GM12872 (cell line): Measurements from ENCODE around the gene PAK1.

Experiments used
- CTCF ChIP-seq: IDR thresholded peaks from 3 replicates; pipeline ENCODE4 v1.5.1; 2011; ENCODE audit warnings: low read depth, mild to moderate bottlenecking, low read length, moderate library complexity; ENCODE audit not compliant: insufficient read depth

PAK1 gene

GRCh38 chr11:77287615-77288273, 186.2 kb downstream of the PAK1 start:
- TF ChIP-seq CTCF, result no peak

- no peak for TF ChIP-seq CTCF
Observed at GRCh38 chr11:77287136-77287535, 186.8 kb downstream of the PAK1 start.

DNA sequence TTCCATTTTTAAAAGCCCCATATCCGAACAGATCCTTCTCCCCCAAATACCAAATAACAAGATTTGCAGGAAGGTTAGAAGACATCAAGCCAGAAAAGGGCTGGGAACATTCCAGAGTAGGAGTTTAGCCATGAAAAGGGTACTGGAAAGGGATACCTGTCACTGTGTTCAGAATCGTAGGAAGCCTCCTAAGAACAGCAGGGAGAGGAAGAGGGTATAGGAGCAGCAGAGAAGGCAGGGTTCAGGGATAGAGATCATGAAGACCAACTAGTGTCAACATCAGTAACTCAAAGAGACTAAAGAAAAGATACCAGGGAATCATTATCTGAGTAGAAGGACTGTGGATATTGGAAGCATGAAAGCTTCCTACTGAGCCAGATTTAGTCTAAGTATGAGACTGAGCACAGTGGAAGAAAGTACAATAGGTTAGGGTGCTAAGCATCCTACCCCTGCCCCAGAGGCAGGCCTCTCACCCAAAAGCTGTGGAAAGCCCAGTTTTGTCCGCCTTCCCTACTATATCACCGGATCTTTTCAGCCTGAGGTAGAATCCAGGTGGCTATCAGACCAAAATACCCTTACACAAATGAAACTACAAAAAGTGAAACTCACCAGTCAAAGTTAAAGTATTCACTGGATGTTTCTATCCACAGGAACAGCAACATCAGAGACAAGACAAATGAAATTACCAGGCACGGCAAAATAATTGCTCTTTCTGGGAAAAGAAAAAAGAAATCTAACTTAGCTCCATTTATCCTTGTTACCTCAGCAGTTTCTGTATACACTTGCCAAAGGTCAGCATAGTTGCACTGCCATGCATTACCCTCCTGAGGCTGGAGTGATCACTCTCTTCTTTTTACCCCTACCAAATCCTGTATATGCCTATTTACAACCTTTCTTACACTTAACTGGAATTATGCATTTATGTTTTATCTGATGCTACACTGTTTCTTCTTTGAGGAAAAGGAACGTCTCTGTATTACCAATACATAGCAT, 189.1 kb downstream of the PAK1 start:
- no peak for TF ChIP-seq CTCF

DNA sequence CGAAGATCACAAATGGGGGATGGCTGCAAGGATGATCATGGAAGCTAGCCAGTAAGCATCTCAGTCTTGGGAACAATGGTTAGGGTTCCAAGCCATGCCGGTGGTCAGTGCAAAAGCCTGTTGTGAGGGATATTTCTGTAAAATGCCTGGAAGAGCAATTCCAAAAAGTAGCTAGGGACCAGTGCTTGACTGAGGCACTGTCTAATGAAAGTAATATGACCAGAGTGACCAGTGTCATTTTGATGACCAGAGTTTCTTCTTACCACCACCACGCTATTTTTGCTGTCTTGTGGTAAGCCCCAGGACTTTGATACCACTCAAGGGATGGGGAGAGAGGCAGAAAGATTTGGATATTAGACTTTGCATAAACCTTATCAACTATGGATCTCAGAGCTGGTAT, 190.8 kb downstream of the PAK1 start:
- no peak for TF ChIP-seq CTCF

- TF ChIP-seq CTCF, result no peak
Observed at GRCh38 chr11:77278595-77279506, 195.0 kb downstream of the PAK1 start.

DNA sequence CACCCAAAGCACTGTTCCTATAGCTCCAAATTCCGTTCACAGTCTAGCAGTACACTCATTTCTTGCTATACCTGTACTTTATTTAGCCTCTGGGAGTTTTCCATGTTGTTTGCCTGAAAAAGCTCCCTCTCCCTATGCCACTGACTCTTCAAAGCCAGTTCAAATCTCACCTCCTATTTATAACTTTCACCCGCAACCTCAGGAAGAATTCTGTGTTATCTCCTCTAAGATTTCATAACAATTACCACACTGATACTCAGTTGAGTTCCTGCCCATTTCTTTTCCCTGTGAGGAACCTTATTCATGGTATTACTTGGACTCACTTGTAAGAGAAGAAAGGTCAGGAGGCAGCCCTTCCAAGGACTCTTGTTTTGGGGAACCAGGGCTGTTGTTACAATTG, 197.6 kb downstream of the PAK1 start:
- TF ChIP-seq CTCF, result no peak
